GM23248 (cell line): Measurements from ENCODE around the gene NT5DC1. TPM values are rescaled to one million over a fixed set of nuclear protein-coding genes. Genes with fewer than 3 reads are reported as not detected.
A peak's percentile ranks its signal among the peaks of the same experiment; 100 is the strongest.

Experiments used
- DNase-seq: peaks from one replicate; pipeline ENCODE4 v3.0.0-alpha.2; 2015
- H2AFZ ChIP-seq: fragments of 200-600 bp; sonication (generic); 2 replicates; pipeline ENCODE4 v1.6.1; 2016; ENCODE audit warnings: antibody characterized with exemption
- H3F3A ChIP-seq: fragments of 200-600 bp; sonication (generic); 2 replicates; pipeline ENCODE4 v1.6.1; 2016; ENCODE audit warnings: mild to moderate bottlenecking, antibody characterized with exemption, mixed run types; ENCODE audit not compliant: insufficient read depth
- H3K27ac ChIP-seq: fragments of 200-600 bp; sonication (generic); 2 replicates; pipeline ENCODE4 v1.5.1; 2016; ENCODE audit warnings: mild to moderate bottlenecking
- H3K27me3 ChIP-seq: fragments of 200-600 bp; sonication (generic); replicated peaks from 2 replicates; pipeline ENCODE4 v1.6.1; 2016; ENCODE audit warnings: mild to moderate bottlenecking; ENCODE audit not compliant: insufficient read depth
- H3K36me3 ChIP-seq: fragments of 200-600 bp; sonication (generic); 2 replicates; pipeline ENCODE4 v1.6.1; 2016; ENCODE audit warnings: low read depth, mild to moderate bottlenecking
- H3K4me1 ChIP-seq: fragments of 200-600 bp; sonication (generic); 2 replicates; pipeline ENCODE4 v1.6.1; 2016; ENCODE audit warnings: mild to moderate bottlenecking; ENCODE audit not compliant: insufficient read depth
- H3K4me2 ChIP-seq: fragments of 200-600 bp; sonication (generic); one replicate; pipeline ENCODE4 v1.6.1; 2016; ENCODE audit warnings: mild to moderate bottlenecking; ENCODE audit not compliant: unreplicated experiment
- H3K4me3 ChIP-seq: fragments of 200-600 bp; sonication (generic); 2 replicates; pipeline ENCODE4 v1.5.1; 2016; ENCODE audit warnings: mild to moderate bottlenecking
- H3K79me2 ChIP-seq: fragments of 200-600 bp; sonication (generic); 2 replicates; pipeline ENCODE4 v1.6.1; 2016; ENCODE audit warnings: mild to moderate bottlenecking; ENCODE audit not compliant: insufficient read depth
- H3K9ac ChIP-seq: fragments of 200-600 bp; sonication (generic); 2 replicates; pipeline ENCODE4 v1.6.1; 2016; ENCODE audit warnings: mild to moderate bottlenecking
- H3K9me2 ChIP-seq: fragments of 200-600 bp; sonication (generic); 2 replicates; pipeline ENCODE4 v1.6.1; 2016; ENCODE audit warnings: mixed run types, mild to moderate bottlenecking, moderate library complexity; ENCODE audit not compliant: insufficient read depth
- H3K9me3 ChIP-seq: fragments of 200-600 bp; sonication (generic); one replicate; pipeline ENCODE4 v1.6.1; 2017; ENCODE audit warnings: low read depth
- H4K20me1 ChIP-seq: fragments of 200-600 bp; sonication (generic); 2 replicates; pipeline ENCODE4 v1.6.0; 2016; ENCODE audit not compliant: insufficient read depth
- EZH2 ChIP-seq: fragments of 200-600 bp; sonication (generic); IDR thresholded peaks from 2 replicates; pipeline ENCODE4 v1.6.1; 2018; ENCODE audit warnings: antibody characterized with exemption, mild to moderate bottlenecking; ENCODE audit not compliant: insufficient read depth, poor library complexity, severe bottlenecking
- EZH2phosphoT487 ChIP-seq: fragments of 200-600 bp; sonication (generic); IDR thresholded peaks from 2 replicates; pipeline ENCODE4 v1.6.1; 2018; ENCODE audit warnings: antibody characterized with exemption, moderate library complexity, mild to moderate bottlenecking, low read depth; ENCODE audit not compliant: insufficient read depth
- WGBS, 2 experiments: methylation state at CpG; one replicate each; pipeline ENCODE4 v1.1.6; 2015 to 2017; ENCODE audit warnings: low lambda C conversion rate in 2 of 2, low coverage in 1 of 2; ENCODE audit errors: missing lambda C conversion rate in 2 of 2; 5-methylcytosine and 5-hydroxymethylcytosine counted together
- in situ Hi-C: fragments of 300-500 bp; cut with MboI; formaldehyde crosslinking; loops from 2 replicates; pipeline ENCODE4 v1.15.0; 2020
- polyA plus RNA-seq: library from polyadenylated mRNA; unstranded; fragments of >200 nt; fragmentation: Nextera tagmentation; extraction: Ambion mirVana; gene quantifications from 2 replicates; pipeline ENCODE4 v1.2.1, GENCODE V29; 2016
- total RNA-seq: library from RNA; depleted of rRNA; stranded (reverse); fragments of >200 nt; shearing (Covaris generic); gene quantifications from 2 replicates; pipeline ENCODE4 v1.2.3, GENCODE V29; 2014

The NT5DC1 gene
- total and polyA plus RNA-seq, 2 experiments from 2014 or later, result 3.4 to 15.4 TPM

GRCh38 chr6:116156405-116157326 lies 56.0 kb downstream of the NT5DC1 start:
- Histone ChIP-seq H3K79me2 (no peaks in the 10 kb centered on the region), H2AFZ (no peak overlapping the region), H3K27me3 (no peaks in the 10 kb centered on the region), H3F3A (peaks cover 28% of the 10 kb centered on the region; the same call in 1 of the 2 replicates), H3K36me3 (no peaks in the 10 kb centered on the region), H3K27ac (no peak overlapping the region), H3K9me2 (no peaks in the 10 kb centered on the region), H3K4me2 (no peak overlapping the region), H3K9ac (no peak overlapping the region), H4K20me1 (no peaks in the 10 kb centered on the region), H3K4me1 (peaks cover 26% of the 10 kb centered on the region), H3K9me3 (no peaks in the 10 kb centered on the region), H3K4me3 (no peak overlapping the region)
- DNase-seq, result no peak
- 95 to 97% methylated on average over 7 of the region's 7 CpGs for WGBS, 2 experiments
- TF ChIP-seq EZH2, result no peak
- TF ChIP-seq EZH2phosphoT487, result no peak
- in situ Hi-C loops, result no loop called here

GRCh38 chr6:116157391-116157790 lies 56.7 kb downstream of the NT5DC1 start:
- Histone ChIP-seq H2AFZ (no peak overlapping the region), H3K9me2 (no peaks in the 10 kb centered on the region), H3K4me2 (no peak overlapping the region), H3K9me3 (no peaks in the 10 kb centered on the region), H3K4me1 (peaks cover 26% of the 10 kb centered on the region), H3K4me3 (no peak overlapping the region), H3K9ac (no peak overlapping the region), H3K79me2 (no peaks in the 10 kb centered on the region), H3K36me3 (no peaks in the 10 kb centered on the region), H4K20me1 (no peaks in the 10 kb centered on the region), H3K27me3 (no peaks in the 10 kb centered on the region), H3F3A (peaks cover 28% of the 10 kb centered on the region; the same call in 1 of the 2 replicates), H3K27ac (no peak overlapping the region)
- no peak for TF ChIP-seq EZH2phosphoT487
- no peak for TF ChIP-seq EZH2
- WGBS, 2 experiments, result 68 to 79% methylated on average over 1 of the region's 1 CpG
- no peak for DNase-seq
- in situ Hi-C loops, result no loop called here

- Histone ChIP-seq H3K4me2 (peak overlapping the region; percentile 72), H3K9ac (no peak overlapping the region), H3K4me3 (peak overlapping the region; percentile 36), H2AFZ (peak overlapping the region; percentile 54), H3K36me3 (no peaks in the 10 kb centered on the region), H3K79me2 (no peaks in the 10 kb centered on the region), H3F3A (peaks cover 28% of the 10 kb centered on the region; the same call in 1 of the 2 replicates), H3K9me2 (no peaks in the 10 kb centered on the region), H3K27ac (no peak overlapping the region), H3K27me3 (no peaks in the 10 kb centered on the region), H4K20me1 (no peaks in the 10 kb centered on the region), H3K9me3 (no peaks in the 10 kb centered on the region), H3K4me1 (peaks cover 26% of the 10 kb centered on the region)
- 3 to 8% methylated on average over 3 of the region's 3 CpGs for WGBS, 2 experiments
- peak; percentile 59 for DNase-seq
- no peak for TF ChIP-seq EZH2phosphoT487
- TF ChIP-seq EZH2, result no peak
- in situ Hi-C loops, result no loop called here
Observed at GRCh38 chr6:116158641-116159040, 58.0 kb downstream of the NT5DC1 start.

DNA sequence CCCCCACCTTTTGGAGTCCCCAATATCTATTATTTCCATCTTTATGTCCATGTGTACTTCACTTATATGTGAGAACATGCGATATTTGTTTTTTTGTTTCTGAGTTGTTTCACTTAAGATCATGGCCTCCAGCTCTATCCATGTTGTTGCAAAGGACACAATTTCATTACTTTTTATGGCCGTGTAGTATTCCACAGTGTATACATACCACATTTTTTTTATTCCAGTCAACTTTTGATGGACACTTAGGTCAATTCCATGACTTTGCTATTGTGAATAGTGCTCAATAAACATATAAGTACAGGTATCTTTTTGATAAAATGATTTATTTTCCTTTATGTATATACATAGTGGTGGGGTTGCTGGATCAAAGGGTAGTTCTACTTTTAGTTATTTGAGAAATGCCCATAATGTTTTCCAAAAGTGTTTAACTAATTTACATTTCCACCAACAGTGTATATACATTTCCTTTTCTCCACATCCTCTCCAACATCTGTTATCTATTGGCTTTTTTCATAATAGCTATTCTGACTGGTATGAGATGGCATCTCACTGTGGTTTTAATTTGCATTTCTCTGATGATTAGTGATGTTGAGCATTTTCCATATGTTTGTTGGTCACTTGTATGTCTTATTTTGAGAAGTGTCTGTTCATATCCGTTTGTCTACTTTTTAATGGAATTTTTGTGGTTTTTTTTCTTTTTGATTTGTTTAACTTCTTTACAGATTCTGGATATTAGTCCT lies 59.3 kb downstream of the NT5DC1 start:
- peaks cover 28% of the 10 kb centered on the region; the same call in 1 of the 2 replicates for H3F3A ChIP-seq
- 0 out of 2 replicates have a peak overlapping the region, but pooled peaks have one; percentile 3 for H3K4me3 ChIP-seq
- 65 to 70% methylated on average over 3 of the region's 3 CpGs for WGBS, 2 experiments
- H3K4me1 ChIP-seq, result peaks cover 26% of the 10 kb centered on the region
- H3K36me3 ChIP-seq, result no peaks in the 10 kb centered on the region
- no peaks in the 10 kb centered on the region for H3K79me2 ChIP-seq
- no peak overlapping the region for H3K9ac ChIP-seq
- no peaks in the 10 kb centered on the region for H3K27me3 ChIP-seq
- peak overlapping the region; percentile 24; the same call in 1 of the 2 replicates for H3K27ac ChIP-seq
- H4K20me1 ChIP-seq, result no peaks in the 10 kb centered on the region
- TF ChIP-seq EZH2, result no peak
- peak; percentile 64; the same call in 1 of the 2 replicates for TF ChIP-seq EZH2phosphoT487
- H3K9me2 ChIP-seq, result no peaks in the 10 kb centered on the region
- peak; percentile 57 for DNase-seq
- H2AFZ ChIP-seq, result no peak overlapping the region
- H3K9me3 ChIP-seq, result no peaks in the 10 kb centered on the region
- in situ Hi-C loops, result no loop called here
- H3K4me2 ChIP-seq, result peak overlapping the region; percentile 56
